Measurements from ENCODE around the gene MEI1. TPM values are rescaled to one million over a fixed set of nuclear protein-coding genes. Genes with fewer than 3 reads are reported as not detected.

MEI1 gene
- total and polyA plus RNA-seq, 4 donors = 0.33 to 1.3 (median 0.72) TPM

GRCh38 chr22:41674846-41675340, 24.4 kb upstream of the MEI1 start:
- Histone ChIP-seq H3K36me3 (ENCODE audit: control insufficient read depth in 4 of 4, insufficient read depth in 3 of 4, low read depth in 1 of 4, low read length in 3 of 4) (peaks cover 3 to 40% (median 28%) of the 10 kb centered on the region in 4 donors), H3K9ac (ENCODE audit: low read depth in 1 of 2, low read length in 2 of 2) (no peak overlapping the region), H3K9me3 (ENCODE audit: control insufficient read depth in 4 of 4, low read length in 3 of 4) (no peaks in the 10 kb centered on the region), H3K4me3 (ENCODE audit: low read depth in 1 of 3, low read length in 3 of 3) (no peak overlapping the region), H3K27me3 (ENCODE audit: control insufficient read depth in 4 of 4, insufficient read depth in 4 of 4, low read length in 3 of 4) (no peaks in the 10 kb centered on the region), H3K4me1 (ENCODE audit: control insufficient read depth in 4 of 4, insufficient read depth in 4 of 4, low read length in 3 of 4) (peaks cover 0 to 2% (median 0%) of the 10 kb centered on the region in 4 donors), H3K27ac (ENCODE audit: low read depth in 1 of 2, low read length in 2 of 2) (no peak overlapping the region)
- no peak for DNase-seq (ENCODE audit: low spot score)
- TF ChIP-seq, protein P1, sequence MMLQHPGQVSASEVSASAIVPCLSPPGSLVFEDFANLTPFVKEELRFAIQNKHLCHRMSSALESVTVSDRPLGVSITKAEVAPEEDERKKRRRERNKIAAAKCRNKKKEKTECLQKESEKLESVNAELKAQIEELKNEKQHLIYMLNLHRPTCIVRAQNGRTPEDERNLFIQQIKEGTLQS (IDR thresholded peaks at IDR 0.05) = no peak
- TF ChIP-seq REST (IDR thresholded peaks at IDR 0.05) (no peak), RAD21 (IDR thresholded peaks at IDR 0.05) (no peak), EGR1 (IDR thresholded peaks at IDR 0.05; ENCODE audit: low read depth in 2 of 2) (no peak), HNF4G (IDR thresholded peaks at IDR 0.05) (no peak), FOXA1 (IDR thresholded peaks at IDR 0.05) (no peak), FOXA2 (IDR thresholded peaks at IDR 0.05) (no peak), HNF4A (conservative IDR thresholded peaks at IDR 0.05) (no peak), YY1 (IDR thresholded peaks at IDR 0.05) (no peak), NR2F2 (IDR thresholded peaks at IDR 0.05) (no peak), ZBTB33 (IDR thresholded peaks at IDR 0.05) (no peak)
- TF ChIP-seq, protein P2, sequence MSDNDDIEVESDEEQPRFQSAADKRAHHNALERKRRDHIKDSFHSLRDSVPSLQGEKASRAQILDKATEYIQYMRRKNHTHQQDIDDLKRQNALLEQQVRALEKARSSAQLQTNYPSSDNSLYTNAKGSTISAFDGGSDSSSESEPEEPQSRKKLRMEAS (IDR thresholded peaks at IDR 0.05) = no peak
- TF ChIP-seq, protein P3, sequence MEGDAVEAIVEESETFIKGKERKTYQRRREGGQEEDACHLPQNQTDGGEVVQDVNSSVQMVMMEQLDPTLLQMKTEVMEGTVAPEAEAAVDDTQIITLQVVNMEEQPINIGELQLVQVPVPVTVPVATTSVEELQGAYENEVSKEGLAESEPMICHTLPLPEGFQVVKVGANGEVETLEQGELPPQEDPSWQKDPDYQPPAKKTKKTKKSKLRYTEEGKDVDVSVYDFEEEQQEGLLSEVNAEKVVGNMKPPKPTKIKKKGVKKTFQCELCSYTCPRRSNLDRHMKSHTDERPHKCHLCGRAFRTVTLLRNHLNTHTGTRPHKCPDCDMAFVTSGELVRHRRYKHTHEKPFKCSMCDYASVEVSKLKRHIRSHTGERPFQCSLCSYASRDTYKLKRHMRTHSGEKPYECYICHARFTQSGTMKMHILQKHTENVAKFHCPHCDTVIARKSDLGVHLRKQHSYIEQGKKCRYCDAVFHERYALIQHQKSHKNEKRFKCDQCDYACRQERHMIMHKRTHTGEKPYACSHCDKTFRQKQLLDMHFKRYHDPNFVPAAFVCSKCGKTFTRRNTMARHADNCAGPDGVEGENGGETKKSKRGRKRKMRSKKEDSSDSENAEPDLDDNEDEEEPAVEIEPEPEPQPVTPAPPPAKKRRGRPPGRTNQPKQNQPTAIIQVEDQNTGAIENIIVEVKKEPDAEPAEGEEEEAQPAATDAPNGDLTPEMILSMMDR (IDR thresholded peaks at IDR 0.05; ENCODE audit: low read depth, low read length, missing input control) = no peak
- 94% methylated on average over 12 of the region's 12 CpGs for WGBS

- Histone ChIP-seq H3K9ac (ENCODE audit: low read depth in 1 of 2, low read length in 2 of 2) (no peak overlapping the region), H3K27me3 (ENCODE audit: control insufficient read depth in 4 of 4, insufficient read depth in 4 of 4, low read length in 3 of 4) (no peaks in the 10 kb centered on the region), H3K36me3 (ENCODE audit: control insufficient read depth in 4 of 4, insufficient read depth in 3 of 4, low read depth in 1 of 4, low read length in 3 of 4) (peaks cover 4 to 44% (median 34%) of the 10 kb centered on the region in 4 donors), H3K9me3 (ENCODE audit: control insufficient read depth in 4 of 4, low read length in 3 of 4) (no peaks in the 10 kb centered on the region), H3K4me1 (ENCODE audit: control insufficient read depth in 4 of 4, insufficient read depth in 4 of 4, low read length in 3 of 4) (peaks cover 0 to 5% (median 0%) of the 10 kb centered on the region in 4 donors), H3K4me3 (ENCODE audit: low read depth in 1 of 3, low read length in 3 of 3) (no peak overlapping the region), H3K27ac (ENCODE audit: low read depth in 1 of 2, low read length in 2 of 2) (no peak overlapping the region)
- 96% methylated on average over 4 of the region's 4 CpGs for WGBS
- no peak for DNase-seq (ENCODE audit: low spot score)
- TF ChIP-seq TAF1 (conservative IDR thresholded peaks at IDR 0.05) (no peak), ZBTB33 (IDR thresholded peaks at IDR 0.05) (no peak), REST (IDR thresholded peaks at IDR 0.05) (no peak), GABPA (IDR thresholded peaks at IDR 0.05 in 1 of 2, conservative IDR thresholded peaks at IDR 0.05 in 1 of 2) (no peak)
- TF ChIP-seq, protein P2 (IDR thresholded peaks at IDR 0.05) = no peak
These were observed 23.2 kb upstream of the MEI1 start for GRCh38 chr22:41676134-41676533.

Measured in liver (tissue), 9 donors.